Caco-2 (cell line): ENCODE data around the gene IMPG1. TPM values are rescaled to one million over a fixed set of nuclear protein-coding genes. Genes with fewer than 3 reads are reported as not detected.

Experiments used
- Bru-seq: library from RNA; stranded (reverse); fragments of 400-500 nt; gene quantifications from one replicate; lab custom pipeline; 2021; lab: Mats Ljungman, UMichigan
- BruChase-seq, 2 experiments: library from RNA; stranded (reverse); fragments of 400-500 nt; gene quantifications; one replicate each; lab custom pipeline; 2021; lab: Mats Ljungman, UMichigan
- BruUV-seq: library from RNA; stranded (reverse); fragments of 400-500 nt; replicated peaks from 2 replicates; lab custom pipeline; 2021; lab: Mats Ljungman, UMichigan
- CTCF ChIA-PET: fragments of 300-600 bp; sonication (Branson Sonifier 250); formaldehyde crosslinking; loops from one replicate; lab custom pipeline; 2022; ENCODE audit warnings: antibody characterized with exemption; lab: Charles Lee
- POLR2A ChIA-PET: fragments of 300-600 bp; sonication (Branson Sonifier 250); formaldehyde crosslinking; loops from one replicate; lab custom pipeline; 2022; ENCODE audit warnings: antibody characterized with exemption; lab: Charles Lee
- DNase-seq, 2 experiments: peaks; one replicate each; pipeline versions ENCODE4 v3.0.0 to v3.0.0-alpha.2; 2020 to 2022
- H3K27me3 ChIP-seq: replicated peaks from 2 replicates; pipeline ENCODE4 v1.6.0; 2011; ENCODE audit warnings: low read length; ENCODE audit not compliant: control insufficient read depth, insufficient read depth
- H3K36me3 ChIP-seq: 2 replicates; pipeline ENCODE4 v1.5.1; 2011; ENCODE audit warnings: low read length; ENCODE audit not compliant: control insufficient read depth, insufficient read depth
- H3K4me1 ChIP-seq: fragments of 250-450 bp; sonication (Bioruptor Pico); 2 replicates; pipeline ENCODE4 v1.5.1; 2020; ENCODE audit warnings: mild to moderate bottlenecking
- H3K4me3 ChIP-seq: 2 replicates; pipeline ENCODE4 v1.5.1; 2011; ENCODE audit warnings: low read depth, mild to moderate bottlenecking, control low read depth, low read length
- H3K9me3 ChIP-seq: fragments of 250-450 bp; sonication (Bioruptor Pico); 2 replicates; pipeline ENCODE4 v1.5.1; 2020; ENCODE audit warnings: mild to moderate bottlenecking, moderate library complexity
- H3K27ac Mint-ChIP-seq: one replicate; pipeline ENCODE4 v1.8.0; 2022; ENCODE audit warnings: mixed read lengths; ENCODE audit not compliant: unreplicated experiment
- H3K27me3 Mint-ChIP-seq: one replicate; pipeline ENCODE4 v1.8.0; 2022; ENCODE audit warnings: mixed read lengths; ENCODE audit not compliant: insufficient read depth, unreplicated experiment
- H3K36me3 Mint-ChIP-seq: one replicate; pipeline ENCODE4 v1.8.0; 2022; ENCODE audit warnings: mild to moderate bottlenecking, mixed read lengths; ENCODE audit not compliant: insufficient read depth, unreplicated experiment
- H3K4me1 Mint-ChIP-seq: one replicate; pipeline ENCODE4 v1.8.0; 2022; ENCODE audit warnings: low read depth, mixed read lengths; ENCODE audit not compliant: unreplicated experiment
- H3K4me3 Mint-ChIP-seq: one replicate; pipeline ENCODE4 v1.8.0; 2022; ENCODE audit warnings: mild to moderate bottlenecking, moderate library complexity, mixed read lengths; ENCODE audit not compliant: unreplicated experiment
- H3K9me3 Mint-ChIP-seq: one replicate; pipeline ENCODE4 v1.8.0; 2022; ENCODE audit warnings: mixed read lengths; ENCODE audit not compliant: unreplicated experiment
- CTCF ChIP-seq, 2 experiments: fragments of 200-600 bp in 1 of 2; IDR thresholded peaks; 1 replicate in 1 of 2; 2 replicates in 1 of 2; pipeline versions ENCODE4 v1.5.1 to v1.8.0; 2011 to 2022; ENCODE audit warnings: antibody characterized with exemption in 1 of 2, control low read depth in 1 of 2, inconsistent platforms in 1 of 2, low read depth in 1 of 2, low read length in 1 of 2, mild to moderate bottlenecking in 1 of 2, moderate library complexity in 1 of 2; ENCODE audit not compliant: insufficient read depth in 1 of 2, severe bottlenecking in 1 of 2, unreplicated experiment in 1 of 2
- intact Hi-C: fragments of 100-400 bp; cut with micrococcal nuclease; formaldehyde crosslinking; loops from one replicate; pipeline ENCODE4 v1.10.0; 2022; ENCODE audit not compliant: unreplicated experiment
- long read RNA-seq: library from polyadenylated mRNA; stranded (forward); transcript quantifications from one replicate; pipeline ENCODE4 v2.0.0, GENCODE V29; 2022
- total RNA-seq: library from RNA; stranded (reverse); gene quantifications from 2 replicates; pipeline ENCODE4 v1.2.3, GENCODE V29; 2022

The IMPG1 gene
- not detected in 2 replicates for total RNA-seq
- Bru-seq, nascent RNA = percentile 0 among the genes with signal in this experiment
- BruChase-seq, experiment 1, labeled RNA remaining after a 2-hour chase = not detected
- BruChase-seq, experiment 2, labeled RNA remaining after a 6-hour chase = percentile 1 among the genes with signal in this experiment
- long read RNA-seq = 0 reads

- no peaks in the 10 kb centered on the region for H3K9me3 ChIP-seq
- ChIA-PET CTCF (no interaction called here), POLR2A (no interaction called here)
- H3K4me3 ChIP-seq = no peak within 1 kb of the TSS
- no peaks in the 10 kb centered on the region for H3K4me1 ChIP-seq
- intact Hi-C loops = no loop called here
- H3K4me3 Mint-ChIP-seq = no peak within 1 kb of the TSS
- H3K27ac Mint-ChIP-seq = no peak within 1 kb of the TSS
- H3K27me3 ChIP-seq = no peaks in the 10 kb centered on the region
- no TSS peak for BruUV-seq
- H3K4me1 Mint-ChIP-seq = no peaks in the 10 kb centered on the region
- H3K9me3 Mint-ChIP-seq = no peaks in the 10 kb centered on the region
- no peak for DNase-seq
- TF ChIP-seq CTCF (IDR thresholded peaks at IDR 0.05; ENCODE audit: insufficient read depth in 1 of 2, low read depth in 1 of 2, low read length in 1 of 2, severe bottlenecking in 1 of 2, unreplicated experiment in 1 of 2) = no peak
- H3K36me3 Mint-ChIP-seq = no peaks in the 10 kb centered on the region
- no peaks in the 10 kb centered on the region for H3K36me3 ChIP-seq
- H3K27me3 Mint-ChIP-seq = peaks cover 3% of the 10 kb centered on the region
Observed at GRCh38 chr6:76072562-76072961, at the start of gene IMPG1. Gene IMPG1 (minus strand): TSS chr6:76072662. CDS start chr6:76072488, 174 bp downstream.

- H3K27me3 Mint-ChIP-seq = peaks cover 13% of the 10 kb centered on the region
- Histone ChIP-seq H3K4me1 (no peaks in the 10 kb centered on the region), H3K9me3 (no peaks in the 10 kb centered on the region), H3K36me3 (no peaks in the 10 kb centered on the region), H3K4me3 (no peak overlapping the region), H3K27me3 (no peaks in the 10 kb centered on the region)
- intact Hi-C loops = no loop called here
- POLR2A ChIA-PET = no interaction called here
- H3K27ac Mint-ChIP-seq = no peak overlapping the region
- no peaks in the 10 kb centered on the region for H3K4me1 Mint-ChIP-seq
- H3K4me3 Mint-ChIP-seq = no peak overlapping the region
- H3K36me3 Mint-ChIP-seq = no peaks in the 10 kb centered on the region
- BruUV-seq = no TSS peak
- no peak for TF ChIP-seq CTCF (IDR thresholded peaks at IDR 0.05; ENCODE audit: insufficient read depth in 1 of 2, low read depth in 1 of 2, low read length in 1 of 2, severe bottlenecking in 1 of 2, unreplicated experiment in 1 of 2)
- CTCF ChIA-PET = no interaction called here
- DNase-seq = no peak
- peaks cover 10% of the 10 kb centered on the region for H3K9me3 Mint-ChIP-seq
Observed at GRCh38 chr6:76120302-76120701, 47.8 kb upstream of the IMPG1 start.

- Histone ChIP-seq H3K4me3 (no peak overlapping the region), H3K4me1 (no peaks in the 10 kb centered on the region), H3K9me3 (no peaks in the 10 kb centered on the region), H3K27me3 (no peaks in the 10 kb centered on the region), H3K36me3 (no peaks in the 10 kb centered on the region)
- POLR2A ChIA-PET = no interaction called here
- H3K27ac Mint-ChIP-seq = no peak overlapping the region
- BruUV-seq = no TSS peak
- H3K4me3 Mint-ChIP-seq = no peak overlapping the region
- H3K9me3 Mint-ChIP-seq = no peaks in the 10 kb centered on the region
- H3K27me3 Mint-ChIP-seq = no peaks in the 10 kb centered on the region
- TF ChIP-seq CTCF (IDR thresholded peaks at IDR 0.05; ENCODE audit: insufficient read depth in 1 of 2, low read depth in 1 of 2, low read length in 1 of 2, severe bottlenecking in 1 of 2, unreplicated experiment in 1 of 2) = no peak
- CTCF ChIA-PET = no interaction called here
- DNase-seq = no peak
- no peaks in the 10 kb centered on the region for H3K36me3 Mint-ChIP-seq
- intact Hi-C loops = no loop called here
- no peaks in the 10 kb centered on the region for H3K4me1 Mint-ChIP-seq
Observed at GRCh38 chr6:76073281-76073680, 819 bp upstream of the IMPG1 start.
